Dermis blood vessel endothelial cell (primary cell): ENCODE results near the gene BACH2. TPM values are rescaled to one million over a fixed set of nuclear protein-coding genes. Genes with fewer than 3 reads are reported as not detected.

Experiments
- DNase-seq: peaks from one replicate; pipeline ENCODE4 v3.0.0; 2010
- total RNA-seq: library from RNA; depleted of rRNA; stranded (reverse); fragments of >200 nt; gene quantifications from 2 replicates; pipeline ENCODE4 v1.2.3, GENCODE V29; 2014

Gene BACH2
- total RNA-seq, 1 donor from 2014 or later = 1.2 TPM

DNA sequence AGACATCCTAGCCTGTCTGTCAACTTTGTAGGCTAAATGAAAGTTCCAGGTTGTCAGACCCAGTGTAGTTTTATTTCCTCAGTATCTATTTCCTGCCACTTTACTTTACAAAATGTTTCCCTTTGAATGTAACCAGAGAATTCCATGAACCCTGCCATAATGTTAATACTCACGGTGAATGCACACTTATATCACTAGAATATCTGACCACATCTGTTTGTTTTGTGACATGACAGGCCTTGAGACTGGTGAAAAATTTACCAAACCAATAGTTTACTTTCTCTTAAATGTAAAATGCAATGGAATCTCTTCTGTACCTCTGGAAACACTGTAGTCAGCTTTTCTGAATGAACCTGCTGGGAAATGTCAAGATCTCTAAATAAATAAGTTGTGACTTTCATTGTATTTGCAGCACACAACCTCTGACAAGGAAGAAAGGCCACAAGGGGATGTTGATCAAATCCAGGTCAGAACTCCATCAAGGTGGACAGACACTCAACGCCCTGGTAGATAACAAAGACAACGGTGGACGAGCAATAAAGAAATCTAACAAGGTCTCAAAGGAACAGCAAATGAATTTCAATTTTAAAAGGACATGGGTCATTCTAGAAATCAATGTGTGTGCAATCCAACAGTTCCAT is 59.2 kb downstream of the BACH2 start:
- no peak for DNase-seq

DNA sequence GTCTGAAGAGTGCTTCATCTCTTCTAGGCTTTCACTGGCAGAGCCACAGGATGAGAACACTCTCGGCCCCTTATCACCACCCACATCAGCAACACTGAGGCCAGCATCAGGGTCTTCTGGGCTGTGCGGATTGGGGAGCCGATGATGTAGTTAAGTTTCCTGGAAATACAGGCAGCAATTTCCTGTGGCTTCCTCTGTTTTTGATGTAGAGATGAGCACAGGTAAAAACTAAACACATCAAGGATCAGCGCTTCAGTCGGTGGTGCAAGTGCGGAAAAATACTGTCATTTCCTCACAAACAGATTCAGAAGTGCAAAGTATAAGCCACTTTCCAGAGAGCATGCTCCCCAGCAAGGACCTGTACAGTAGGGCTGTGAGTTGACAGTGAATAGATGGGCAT is 62.6 kb downstream of the BACH2 start:
- DNase-seq = no peak

DNA sequence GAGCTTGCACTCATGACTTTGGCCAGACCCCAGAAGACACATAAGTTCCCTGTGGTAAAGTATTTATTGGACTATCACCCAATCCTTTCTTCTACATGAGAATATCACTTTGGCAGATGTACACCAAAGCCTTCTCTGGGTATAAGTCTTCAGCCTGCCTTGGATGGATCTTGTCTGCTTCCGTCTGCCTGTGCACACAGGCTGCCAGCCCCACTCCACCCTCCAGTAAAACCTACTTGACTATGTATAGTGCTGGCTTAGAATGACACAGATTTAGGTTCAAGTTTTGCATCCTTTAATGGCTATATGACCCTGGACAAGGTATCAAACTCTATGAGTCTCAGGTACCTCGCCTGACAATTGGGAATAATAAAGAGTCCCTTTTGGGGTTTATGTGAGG is 63.4 kb downstream of the BACH2 start:
- no peak for DNase-seq

DNA sequence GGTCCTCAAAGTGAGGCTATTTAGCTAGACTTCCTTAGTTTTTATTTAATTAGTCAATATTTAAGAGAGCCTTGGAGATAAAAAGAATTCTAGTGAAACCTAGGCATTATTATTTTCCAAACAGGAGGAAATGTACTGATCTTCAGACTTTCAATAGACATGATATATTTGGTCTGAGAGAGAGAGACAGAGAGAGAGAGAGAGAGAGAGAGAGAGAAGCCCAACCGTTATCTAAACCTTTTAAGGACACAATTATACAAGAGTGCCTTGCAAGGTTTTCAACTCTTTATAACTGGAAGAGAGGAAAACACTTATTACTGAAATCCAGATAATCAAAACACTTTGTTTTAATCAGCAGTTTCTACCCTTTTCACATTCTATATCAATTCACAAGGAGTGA is 64.8 kb downstream of the BACH2 start:
- DNase-seq = no peak

DNA sequence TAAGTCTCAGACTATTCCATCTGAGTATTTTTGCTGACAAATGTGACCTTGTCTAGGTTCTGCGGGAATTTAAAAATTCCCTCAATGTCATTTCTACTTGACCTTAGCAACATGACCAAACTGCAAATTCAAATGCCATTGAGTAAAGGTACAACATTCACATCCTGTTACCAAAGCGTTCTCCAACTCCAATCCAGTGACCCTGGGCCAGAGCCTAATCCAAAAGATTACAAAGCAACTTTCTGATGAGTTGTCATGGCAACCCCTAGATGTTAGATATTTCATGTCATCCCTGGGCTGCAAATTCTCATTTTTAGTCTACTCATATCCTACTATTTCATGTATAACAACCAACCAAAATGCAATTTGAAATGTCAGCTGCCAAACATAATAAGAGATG is 65.3 kb downstream of the BACH2 start:
- no peak for DNase-seq

DNA sequence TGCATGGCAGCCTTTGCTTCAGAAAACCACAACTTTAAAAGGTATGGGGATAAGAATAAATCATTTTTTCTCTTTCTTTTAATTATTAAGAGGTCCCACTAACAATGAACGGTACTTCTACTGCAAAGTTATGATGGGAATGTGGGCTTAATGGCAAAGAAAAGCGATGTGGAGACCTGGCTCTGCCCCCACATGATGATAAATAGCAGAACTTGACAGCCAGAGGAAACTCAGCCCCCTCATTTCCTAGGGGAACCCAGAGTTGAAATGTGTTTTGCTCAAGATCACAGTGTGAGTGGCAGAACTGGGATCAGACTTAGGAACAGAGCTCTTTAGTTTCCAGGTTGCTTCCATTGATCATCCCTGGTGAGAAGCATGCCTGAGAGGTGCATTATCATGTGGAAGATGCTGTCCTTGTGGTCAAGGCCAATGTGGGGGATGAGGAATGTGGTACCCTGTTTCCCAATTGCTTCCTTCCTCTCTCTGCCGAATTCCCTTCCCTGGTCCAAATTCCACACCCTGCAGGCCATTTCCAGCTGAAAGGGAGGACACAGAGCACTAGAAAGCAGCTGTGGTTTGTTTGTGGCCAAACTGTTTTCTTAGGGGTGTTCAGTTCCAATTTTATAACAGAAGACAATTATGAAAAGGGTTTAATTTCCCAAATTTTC is 66.0 kb downstream of the BACH2 start:
- no peak for DNase-seq

DNA sequence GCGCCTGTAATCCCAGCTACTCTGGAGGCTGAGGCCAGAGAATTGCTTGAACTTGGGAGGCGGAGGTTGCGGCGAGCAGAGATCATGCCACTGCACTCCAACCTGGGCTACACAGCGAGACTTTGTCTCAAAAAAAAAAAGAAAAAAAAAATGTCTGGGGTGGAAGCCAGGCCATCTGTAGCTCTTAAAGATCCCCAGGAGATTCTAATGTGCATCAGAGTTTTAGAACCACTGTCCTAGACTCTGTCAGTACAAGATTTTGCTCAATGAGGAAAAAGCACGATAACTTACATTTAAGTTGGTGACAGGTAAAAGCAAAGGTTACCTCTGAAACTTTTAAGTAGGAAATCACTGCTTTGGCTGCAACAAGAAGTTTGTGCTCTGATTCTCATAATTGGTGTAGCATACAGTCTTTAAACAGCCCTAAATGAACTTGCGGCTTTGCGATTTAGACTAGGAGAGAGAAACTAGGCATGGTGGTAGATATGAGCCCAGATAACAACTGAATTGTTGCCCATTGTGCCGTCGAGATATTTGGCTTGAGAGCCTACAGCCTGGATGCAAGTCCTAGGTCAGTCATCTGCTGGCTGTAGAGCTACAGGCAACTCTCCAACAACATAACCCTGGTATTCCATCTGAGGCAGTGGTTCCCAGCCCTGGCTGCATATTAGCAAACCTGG is 67.2 kb downstream of the BACH2 start:
- no peak for DNase-seq

DNA sequence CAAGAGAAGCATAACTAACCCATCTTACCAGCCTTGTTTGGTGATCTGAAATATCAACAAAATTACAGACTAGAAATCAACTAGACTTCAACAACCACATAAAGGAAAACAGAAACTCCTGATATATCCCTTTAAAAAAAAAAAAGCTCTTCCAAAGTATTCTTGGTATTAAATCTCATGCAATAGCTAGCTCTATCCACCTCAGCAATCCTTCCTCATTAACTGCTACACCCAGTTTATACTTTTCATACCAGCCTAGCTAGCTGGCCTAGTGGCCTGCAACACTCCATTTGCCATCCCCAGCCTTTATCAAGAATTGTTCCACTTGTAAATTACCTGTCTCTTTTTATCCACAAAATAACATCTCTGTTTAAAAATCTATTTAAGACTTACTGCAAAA is 69.0 kb downstream of the BACH2 start:
- no peak for DNase-seq

DNA sequence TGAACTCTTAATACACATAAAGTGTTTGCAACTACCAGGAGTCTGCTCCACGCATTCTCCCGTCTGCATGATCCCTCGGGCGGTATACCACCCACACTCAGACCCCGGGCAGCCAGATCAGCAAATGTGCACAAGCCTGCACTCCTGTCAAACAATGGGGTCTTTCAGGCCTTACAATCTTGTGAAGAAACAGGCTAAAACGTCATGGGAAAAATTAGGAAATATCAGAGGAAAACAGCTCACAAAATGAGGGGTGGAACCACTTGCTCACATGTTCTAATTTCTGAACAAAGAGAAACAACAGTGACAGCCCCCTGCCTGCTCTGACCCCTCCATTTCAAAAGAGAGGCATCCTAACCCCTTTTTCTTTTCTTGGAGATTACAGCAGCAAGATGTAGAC is 69.4 kb downstream of the BACH2 start:
- no peak for DNase-seq

DNA sequence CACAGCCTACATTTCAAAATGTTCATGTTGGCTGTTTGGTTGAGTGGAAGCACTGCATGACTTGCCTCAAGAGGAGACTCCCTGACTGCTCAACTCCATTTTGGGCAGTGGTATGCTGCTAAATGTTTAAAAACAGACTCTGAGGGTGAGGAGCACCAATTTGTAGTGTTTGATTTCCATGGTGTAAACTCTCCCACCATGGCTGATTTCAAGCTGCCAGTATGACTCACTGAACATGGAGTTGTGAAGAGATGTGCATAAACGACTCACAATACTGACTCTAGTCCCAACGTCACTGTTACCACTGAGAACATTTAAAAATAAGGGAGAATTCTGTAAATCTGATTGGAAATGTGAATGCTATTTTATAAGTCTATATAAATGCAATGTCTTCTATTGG is 70.4 kb downstream of the BACH2 start:
- no peak for DNase-seq

DNA sequence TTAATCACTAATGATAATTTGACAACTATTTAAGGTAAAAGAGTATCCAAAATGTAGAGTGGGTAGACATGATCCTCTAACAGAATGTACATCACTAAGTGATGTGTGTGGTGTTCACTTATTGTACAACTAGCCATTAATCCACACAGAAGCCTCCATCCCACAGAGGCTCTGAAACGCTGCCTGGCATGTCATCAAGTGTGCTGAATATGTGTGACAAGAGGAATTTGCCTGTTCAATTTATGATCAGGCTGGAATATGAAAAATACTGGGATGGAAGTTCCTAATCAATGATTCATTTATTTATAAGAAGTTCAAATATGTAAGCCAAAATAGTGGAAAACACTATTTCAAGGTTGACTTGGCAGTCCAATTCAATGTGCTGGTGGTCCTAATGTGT is 72.4 kb downstream of the BACH2 start:
- no peak for DNase-seq

DNA sequence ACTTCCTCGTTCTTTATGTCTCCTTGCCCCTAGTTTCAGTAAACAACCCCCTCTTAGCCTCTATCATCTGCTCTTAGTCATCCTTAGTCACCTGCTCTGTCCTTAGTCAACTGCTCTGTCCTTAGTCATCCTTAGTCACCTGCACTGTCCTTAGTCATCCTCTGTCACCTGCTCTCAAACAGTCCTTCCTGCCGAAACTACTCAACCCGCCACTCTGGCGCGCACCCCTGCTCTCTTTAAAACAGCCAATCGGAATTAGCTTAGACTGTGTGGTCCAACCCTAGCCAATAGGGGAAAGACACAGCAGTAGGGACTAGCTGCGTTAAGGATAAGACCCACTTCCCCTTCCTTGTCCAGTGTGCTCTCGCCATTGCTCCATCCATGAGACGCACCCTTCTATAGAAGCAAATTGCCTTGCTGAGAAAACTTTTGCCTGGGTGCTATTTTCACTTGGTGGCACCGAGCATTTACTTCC is 73.9 kb downstream of the BACH2 start:
- DNase-seq = no peak

DNA sequence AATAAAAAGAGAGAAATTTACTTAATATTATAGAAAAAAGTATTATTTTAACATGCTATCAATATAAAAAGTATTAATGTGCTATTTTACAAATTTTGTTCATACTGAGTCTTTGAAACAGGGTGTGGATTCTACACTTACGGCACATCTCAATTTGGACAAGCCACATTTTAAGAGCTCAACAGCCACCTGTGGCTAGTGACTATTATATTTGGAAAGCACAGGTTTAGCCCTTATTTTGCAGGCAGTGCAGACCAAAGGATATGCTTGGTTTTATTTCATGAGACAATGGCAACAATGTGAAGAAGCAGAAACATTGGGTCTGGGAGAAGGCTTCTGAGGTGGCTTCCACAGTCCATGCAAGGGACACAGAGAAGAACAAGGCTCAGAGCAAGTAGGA is 74.6 kb downstream of the BACH2 start:
- DNase-seq = no peak

DNA sequence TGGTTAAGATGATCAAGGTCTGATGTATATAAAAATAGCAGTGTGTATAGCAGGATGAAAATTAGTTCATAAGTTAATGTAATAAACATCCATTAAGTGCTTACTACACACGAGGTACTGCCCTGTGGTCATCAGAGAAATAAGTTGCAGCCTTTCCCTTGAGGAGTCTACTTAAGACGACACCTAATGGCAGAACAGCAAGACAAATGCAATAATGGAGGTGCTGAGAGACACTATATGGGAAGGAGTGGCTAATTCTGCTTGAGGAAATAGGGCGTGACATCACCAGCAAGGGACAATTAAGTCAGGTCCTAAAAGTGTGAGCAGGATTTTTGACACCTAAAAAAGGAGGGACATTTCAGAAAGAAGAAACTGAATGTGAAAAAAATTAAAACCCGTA is 75.2 kb downstream of the BACH2 start:
- no peak for DNase-seq

DNA sequence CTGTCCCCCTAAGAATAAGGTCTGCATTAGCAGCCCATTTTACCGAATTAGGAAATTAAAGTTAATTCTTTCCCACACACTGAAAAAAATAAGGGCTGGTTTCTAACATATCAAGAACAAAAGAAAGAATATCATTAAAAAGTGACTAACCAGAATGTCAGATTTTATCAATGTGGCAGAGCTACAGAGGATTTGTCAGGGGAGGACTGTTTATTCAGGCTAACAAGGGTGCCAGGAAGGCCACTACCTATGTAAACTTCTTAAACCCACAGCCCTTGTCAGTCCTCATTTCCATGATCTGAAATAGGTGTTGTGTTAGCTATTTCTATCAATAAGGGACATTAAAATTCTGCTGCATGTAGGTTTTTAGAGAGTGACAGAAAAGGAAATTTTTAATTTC is 76.4 kb downstream of the BACH2 start:
- peak; percentile 21 for DNase-seq

DNA sequence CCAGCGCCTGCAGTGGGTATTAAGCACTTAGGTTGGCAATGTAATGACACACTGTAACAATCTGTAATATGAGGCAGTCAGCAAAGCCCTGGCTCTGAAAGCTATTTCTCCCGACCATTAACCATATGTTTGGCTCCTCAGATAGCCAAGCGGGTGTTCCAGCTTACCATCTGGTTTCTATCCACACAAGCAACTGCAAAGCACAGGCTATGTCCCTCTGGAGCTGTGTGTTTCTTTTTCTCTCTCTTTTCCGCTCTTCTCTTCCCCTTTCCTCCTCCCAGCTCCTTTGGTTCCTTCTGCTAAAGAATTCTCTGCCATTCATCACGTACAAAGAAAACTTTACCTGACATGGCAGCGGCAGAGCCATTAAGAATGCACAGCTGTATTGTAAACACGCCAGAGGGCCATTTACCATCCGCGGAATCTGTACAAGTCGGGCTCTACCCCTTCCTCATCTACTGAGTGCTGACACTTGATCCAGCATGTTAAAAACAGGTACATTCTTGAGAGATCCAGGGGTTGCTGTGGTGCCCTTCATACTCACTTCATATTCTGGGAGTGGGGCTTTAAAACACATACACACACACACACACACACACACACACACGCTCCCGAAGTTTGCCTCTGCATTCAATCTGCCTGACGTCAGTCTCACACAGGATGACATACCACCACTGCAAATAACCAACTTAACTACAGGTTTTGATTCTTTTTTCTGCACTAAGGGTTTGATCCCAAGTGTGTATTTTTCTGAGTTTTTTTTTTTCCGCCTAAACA is 77.2 kb downstream of the BACH2 start:
- no peak for DNase-seq

DNA sequence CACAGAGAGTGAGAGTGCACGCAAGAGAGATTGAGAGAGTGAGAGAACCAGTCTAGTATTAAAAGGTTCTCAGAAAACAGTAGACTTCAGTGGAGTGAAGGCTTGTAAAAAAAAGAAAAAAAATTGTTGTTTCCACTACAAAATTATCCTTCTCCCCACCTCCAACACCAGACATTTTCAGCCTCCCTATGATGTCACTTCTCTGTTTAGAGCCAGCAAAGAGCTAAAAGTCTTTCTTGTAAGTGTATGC is 77.8 kb downstream of the BACH2 start:
- DNase-seq = peak; percentile 45

DNA sequence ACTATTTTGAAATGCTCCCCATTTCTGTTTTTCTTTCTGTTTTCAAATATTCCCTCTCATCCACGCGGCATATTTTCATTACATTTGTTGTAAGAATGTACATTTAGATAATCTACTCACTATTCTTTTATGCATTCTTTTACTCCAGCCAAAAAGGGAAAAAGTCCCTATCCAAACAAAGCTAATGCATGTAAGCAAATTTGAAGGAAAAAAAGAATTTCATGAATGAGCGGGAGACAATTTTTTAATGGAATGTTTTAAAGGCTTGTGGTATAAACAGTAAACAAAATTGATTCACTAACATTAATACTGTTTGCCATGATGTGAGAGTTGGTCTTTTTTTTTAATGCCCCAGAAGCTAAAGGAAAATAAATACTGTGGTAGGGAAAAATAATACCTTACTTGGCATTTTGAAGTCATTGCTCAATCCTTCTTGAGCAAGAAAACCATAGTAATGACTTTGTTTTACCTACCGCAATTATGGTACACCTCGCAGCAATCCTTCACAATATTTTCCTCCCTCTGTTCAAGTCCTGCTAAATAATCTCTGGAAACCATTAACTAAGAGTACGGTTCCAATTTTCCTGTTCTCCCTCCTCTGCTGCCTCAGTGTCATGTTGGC is 79.0 kb downstream of the BACH2 start:
- DNase-seq = no peak

DNA sequence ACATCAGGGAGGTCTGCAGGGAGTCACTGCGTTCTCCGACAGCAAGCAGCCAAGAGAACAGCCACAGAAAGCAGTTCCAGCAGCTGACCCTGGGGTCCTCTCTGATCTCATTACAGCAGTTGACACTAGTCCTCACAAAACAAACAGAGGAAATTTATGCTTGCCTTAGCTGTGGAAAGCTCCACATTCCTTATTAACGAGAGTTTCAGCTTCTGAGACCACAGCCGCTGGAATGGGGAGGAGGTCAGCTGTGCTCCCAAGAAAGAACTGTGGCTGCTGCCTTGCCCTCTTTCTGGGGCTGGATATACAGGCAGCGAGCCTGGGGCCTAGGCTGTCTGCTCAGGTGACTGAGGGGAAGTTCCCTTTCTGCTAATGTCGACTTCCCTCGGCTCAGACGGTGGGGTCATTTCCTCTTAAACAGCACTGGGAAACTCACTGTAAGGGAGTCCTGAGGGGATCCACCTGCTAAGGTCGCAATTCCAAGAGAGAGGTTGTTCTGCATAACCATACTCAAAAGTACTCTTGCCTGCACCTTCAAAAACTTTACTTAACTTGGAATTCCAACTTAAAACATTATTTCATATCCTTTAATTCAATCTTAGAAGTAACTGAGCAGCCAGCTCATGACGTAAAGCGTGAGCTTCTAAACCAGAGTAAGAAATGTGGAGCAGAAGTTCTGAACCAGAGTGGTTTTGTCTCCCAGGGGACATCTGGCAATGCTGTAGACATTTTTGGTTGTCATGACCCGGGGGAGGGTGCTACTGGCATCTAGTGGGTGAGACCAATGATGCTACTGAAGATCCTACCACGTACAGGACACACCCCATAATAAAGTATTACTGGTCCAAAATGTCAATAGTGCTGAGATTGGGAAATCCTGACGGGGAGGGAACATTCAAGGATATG is 80.3 kb downstream of the BACH2 start:
- peak; percentile 32 for DNase-seq

DNA sequence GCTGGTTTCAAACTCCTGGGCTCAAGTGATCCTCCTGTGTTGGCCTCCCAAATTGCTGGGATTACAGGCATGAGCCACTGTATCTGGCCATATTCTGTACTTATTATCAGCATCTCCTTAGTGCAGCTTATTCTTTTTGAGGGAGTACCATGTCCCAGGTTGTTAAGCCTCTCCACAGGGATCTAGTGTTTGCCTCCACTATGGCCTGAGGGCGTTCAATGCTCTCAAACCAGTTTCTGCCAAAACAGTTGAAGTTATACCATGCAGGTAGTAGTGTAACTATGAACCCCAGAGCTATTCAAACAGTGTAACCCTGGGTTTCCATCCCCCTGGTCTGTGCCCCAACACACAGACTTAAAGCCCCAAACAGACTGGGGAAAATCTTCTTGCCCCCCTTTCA is 81.7 kb downstream of the BACH2 start:
- DNase-seq = no peak

DNA sequence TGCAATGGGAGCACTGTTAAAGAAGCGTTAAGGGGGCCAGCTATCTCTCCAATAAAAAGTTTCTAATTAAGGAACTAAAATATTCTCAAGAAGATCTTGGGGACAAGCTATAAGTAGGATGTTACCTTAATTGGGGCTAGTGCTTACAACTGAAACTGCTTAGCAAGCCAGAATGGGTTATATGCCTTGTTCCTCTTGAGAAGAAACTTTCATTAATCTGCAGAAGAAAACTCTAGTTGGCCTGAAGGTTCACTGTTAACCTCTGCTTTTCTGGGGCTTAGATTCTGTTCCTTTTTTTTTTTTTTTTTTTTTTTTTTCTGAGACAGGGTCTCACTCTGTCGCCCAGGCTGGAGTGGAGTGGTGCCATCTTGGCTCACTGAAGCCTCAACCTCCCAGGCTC is 82.2 kb downstream of the BACH2 start:
- DNase-seq = no peak

DNA sequence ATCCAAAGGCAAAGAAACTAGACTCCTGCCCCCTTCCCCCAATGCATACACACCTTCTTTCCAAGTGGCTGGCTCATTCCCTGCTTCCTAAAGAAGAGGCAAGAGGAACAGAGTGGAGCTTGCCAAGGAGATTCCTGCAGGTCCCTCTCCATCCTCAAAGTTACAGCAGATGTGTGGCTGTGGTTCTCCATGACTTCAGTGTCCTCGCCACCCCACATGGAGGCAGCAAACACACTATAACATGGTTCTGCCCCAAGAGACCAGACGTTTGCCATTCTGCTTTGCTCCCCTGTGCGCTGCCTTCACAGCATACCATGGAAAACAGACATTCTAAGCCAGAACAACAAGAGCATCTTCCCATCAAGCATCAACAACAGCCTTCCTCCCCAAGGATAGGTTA is 84.4 kb downstream of the BACH2 start:
- DNase-seq = no peak
